Measurements from ENCODE around the gene PXDN. TPM values are rescaled to one million over a fixed set of nuclear protein-coding genes. Genes with fewer than 3 reads are reported as not detected.

Gene PXDN
- total and polyA plus RNA-seq, 2 of the 4 experiments (the other 2 are of a cell fraction), result 153 to 332 TPM

DNA sequence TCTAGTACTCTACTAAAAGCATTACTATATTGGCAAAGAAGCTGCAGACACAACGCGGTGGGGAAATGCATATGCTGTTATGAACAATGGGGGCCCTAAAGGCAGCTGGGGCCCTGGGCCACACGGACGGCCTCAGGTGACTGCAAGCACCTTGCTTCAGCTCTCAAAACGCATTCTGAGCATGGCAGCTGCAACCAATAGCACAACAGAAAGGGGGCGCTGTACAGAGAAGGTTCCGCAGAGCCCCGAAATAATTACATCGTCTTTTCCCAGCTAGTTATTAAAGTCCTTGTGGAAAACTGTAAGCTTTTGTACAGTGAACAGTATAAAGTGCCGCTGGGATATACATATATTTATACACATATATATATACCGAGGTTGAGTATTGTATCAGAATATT is 45.3 kb upstream of the PXDN start:
- peak overlapping the region; percentile 33; the same call in 1 of the 2 replicates for H2AK5ac ChIP-seq (ENCODE audit: low read depth, low read length)
- no peak overlapping the region for H3K56ac ChIP-seq (ENCODE audit: extremely low read depth, insufficient read depth, low read length)
- no peak overlapping the region for H2AFZ ChIP-seq (replicated peaks; ENCODE audit: low read length, poor library complexity)
- peaks cover 7% of the 10 kb centered on the region for H3K4me1 ChIP-seq (ENCODE audit: control insufficient read depth, insufficient read depth, low read length)
- no TSS peak for BruUV-seq (replicated peaks)
- no peak overlapping the region for H2AK9ac ChIP-seq (replicated peaks; ENCODE audit: low read depth, low read length, poor library complexity)
- no peak overlapping the region for H3K23ac ChIP-seq (ENCODE audit: low read depth, low read length)
- H3K79me1 ChIP-seq (ENCODE audit: low read depth in 1 of 2, low read length in 2 of 2), result no peaks in the 10 kb centered on the region
- no peaks in the 10 kb centered on the region for H4K20me1 ChIP-seq (ENCODE audit: insufficient read depth, low read length)
- no peak overlapping the region for H3K27ac ChIP-seq (ENCODE audit: insufficient read depth, low read length)
- ChIA-PET CTCF (interaction anchor here (2.1 kb wide), 1 partner anchor 9 kb away, joined by 7 read pairs; no protein-coding TSS in a partner anchor), POLR2A (ENCODE audit: unreplicated experiment) (no interaction called here)
- no peak overlapping the region for H2BK120ac ChIP-seq (ENCODE audit: low read depth, low read length)
- H3K14ac ChIP-seq (replicated peaks; ENCODE audit: low read depth, low read length), result no peak overlapping the region
- H3K9ac ChIP-seq (ENCODE audit: low read depth, low read length), result no peak overlapping the region
- no peak for ATAC-seq (ENCODE audit: low read depth)
- H3K4me3 ChIP-seq (ENCODE audit: insufficient read depth, low read depth, low read length), result no peak overlapping the region
- TF ChIP-seq MAZ (IDR thresholded peaks at IDR 0.05; ENCODE audit: borderline replicate concordance, low read depth, low read length), result no peak
- TF ChIP-seq MAFK (IDR thresholded peaks at IDR 0.05; ENCODE audit: low read depth, low read length), result no peak
- TF ChIP-seq, protein P1, sequence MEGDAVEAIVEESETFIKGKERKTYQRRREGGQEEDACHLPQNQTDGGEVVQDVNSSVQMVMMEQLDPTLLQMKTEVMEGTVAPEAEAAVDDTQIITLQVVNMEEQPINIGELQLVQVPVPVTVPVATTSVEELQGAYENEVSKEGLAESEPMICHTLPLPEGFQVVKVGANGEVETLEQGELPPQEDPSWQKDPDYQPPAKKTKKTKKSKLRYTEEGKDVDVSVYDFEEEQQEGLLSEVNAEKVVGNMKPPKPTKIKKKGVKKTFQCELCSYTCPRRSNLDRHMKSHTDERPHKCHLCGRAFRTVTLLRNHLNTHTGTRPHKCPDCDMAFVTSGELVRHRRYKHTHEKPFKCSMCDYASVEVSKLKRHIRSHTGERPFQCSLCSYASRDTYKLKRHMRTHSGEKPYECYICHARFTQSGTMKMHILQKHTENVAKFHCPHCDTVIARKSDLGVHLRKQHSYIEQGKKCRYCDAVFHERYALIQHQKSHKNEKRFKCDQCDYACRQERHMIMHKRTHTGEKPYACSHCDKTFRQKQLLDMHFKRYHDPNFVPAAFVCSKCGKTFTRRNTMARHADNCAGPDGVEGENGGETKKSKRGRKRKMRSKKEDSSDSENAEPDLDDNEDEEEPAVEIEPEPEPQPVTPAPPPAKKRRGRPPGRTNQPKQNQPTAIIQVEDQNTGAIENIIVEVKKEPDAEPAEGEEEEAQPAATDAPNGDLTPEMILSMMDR (conservative IDR thresholded peaks at IDR 0.05; ENCODE audit: low read depth, low read length), result no peak
- TF ChIP-seq RFX5 (IDR thresholded peaks at IDR 0.05; ENCODE audit: low read depth, low read length), result no peak
- no peak for TF ChIP-seq FOS (IDR thresholded peaks at IDR 0.05; ENCODE audit: low read depth, low read length)
- no peak for TF ChIP-seq CHD1 (IDR thresholded peaks at IDR 0.05; ENCODE audit: low read depth, low read length)
- TF ChIP-seq, protein P2, sequence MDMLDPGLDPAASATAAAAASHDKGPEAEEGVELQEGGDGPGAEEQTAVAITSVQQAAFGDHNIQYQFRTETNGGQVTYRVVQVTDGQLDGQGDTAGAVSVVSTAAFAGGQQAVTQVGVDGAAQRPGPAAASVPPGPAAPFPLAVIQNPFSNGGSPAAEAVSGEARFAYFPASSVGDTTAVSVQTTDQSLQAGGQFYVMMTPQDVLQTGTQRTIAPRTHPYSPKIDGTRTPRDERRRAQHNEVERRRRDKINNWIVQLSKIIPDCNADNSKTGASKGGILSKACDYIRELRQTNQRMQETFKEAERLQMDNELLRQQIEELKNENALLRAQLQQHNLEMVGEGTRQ (IDR thresholded peaks at IDR 0.05; ENCODE audit: low read depth, low read length), result no peak
- TF ChIP-seq RAD21 (IDR thresholded peaks at IDR 0.05; ENCODE audit: low read length), result no peak
- no peak for TF ChIP-seq NFE2L2 (IDR thresholded peaks at IDR 0.05; ENCODE audit: low read depth, low read length)
- TF ChIP-seq, protein P3, sequence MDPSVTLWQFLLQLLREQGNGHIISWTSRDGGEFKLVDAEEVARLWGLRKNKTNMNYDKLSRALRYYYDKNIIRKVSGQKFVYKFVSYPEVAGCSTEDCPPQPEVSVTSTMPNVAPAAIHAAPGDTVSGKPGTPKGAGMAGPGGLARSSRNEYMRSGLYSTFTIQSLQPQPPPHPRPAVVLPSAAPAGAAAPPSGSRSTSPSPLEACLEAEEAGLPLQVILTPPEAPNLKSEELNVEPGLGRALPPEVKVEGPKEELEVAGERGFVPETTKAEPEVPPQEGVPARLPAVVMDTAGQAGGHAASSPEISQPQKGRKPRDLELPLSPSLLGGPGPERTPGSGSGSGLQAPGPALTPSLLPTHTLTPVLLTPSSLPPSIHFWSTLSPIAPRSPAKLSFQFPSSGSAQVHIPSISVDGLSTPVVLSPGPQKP (IDR thresholded peaks at IDR 0.05; ENCODE audit: borderline replicate concordance, low read depth, low read length), result no peak
- TF ChIP-seq CEBPB (IDR thresholded peaks at IDR 0.05; ENCODE audit: low read depth, low read length), result no peak
- TF ChIP-seq BHLHE40 (IDR thresholded peaks at IDR 0.05; ENCODE audit: low read depth, low read length), result no peak
- TF ChIP-seq SMC3 (IDR thresholded peaks at IDR 0.05; ENCODE audit: low read depth, low read length), result no peak
- TF ChIP-seq MXI1 (IDR thresholded peaks at IDR 0.05; ENCODE audit: borderline replicate concordance, low read depth, low read length), result no peak
- no peak for TF ChIP-seq POLR2A (IDR thresholded peaks at IDR 0.05; ENCODE audit: low read depth, low read length)
- no peak for TF ChIP-seq RCOR1 (IDR thresholded peaks at IDR 0.05; ENCODE audit: insufficient replicate concordance, low read length)
- H4K91ac ChIP-seq (ENCODE audit: insufficient read depth, low read depth, low read length), result no peak overlapping the region
- DNase-seq, result no peak
- no peak overlapping the region for H3K4me2 ChIP-seq (ENCODE audit: low read depth, low read length)
- no peaks in the 10 kb centered on the region for H3K9me3 ChIP-seq (ENCODE audit: control insufficient read depth, insufficient read depth, low read length)
- WGBS, 2 experiments (ENCODE audit: extremely low coverage in 2 of 2, insufficient read length in 1 of 2), result 100% methylated on average over 3 of the region's 11 CpGs; no CpG with 5 or more reads in 1 of the 2 experiments
- dilution Hi-C loops (cut with HindIII; ENCODE audit: low sequenced_read_pairs, unreplicated experiment), result no loop called here
- intact Hi-C loops (cut with micrococcal nuclease), result loop anchor here (2.0 kb wide), 1 partner anchor 27 kb away; no protein-coding TSS in a partner anchor
- 0 out of 2 replicates have a peak, but pooled peaks cover 3% of the 10 kb centered on the region for H3K9me1 ChIP-seq (ENCODE audit: insufficient read depth, low read length)
- H3K36me3 ChIP-seq (ENCODE audit: control insufficient read depth, insufficient read depth, low read length), result no peaks in the 10 kb centered on the region
- no peak overlapping the region; the same call in 1 of the 2 replicates for H2BK20ac ChIP-seq (ENCODE audit: low read depth, low read length)
- H3K27me3 ChIP-seq (ENCODE audit: control insufficient read depth, insufficient read depth, low read length), result no peaks in the 10 kb centered on the region
- H2BK15ac ChIP-seq (ENCODE audit: low read depth, low read length), result no peak overlapping the region
- no peak overlapping the region for H3K18ac ChIP-seq (ENCODE audit: low read depth, low read length)
- no peak overlapping the region for H4K5ac ChIP-seq (ENCODE audit: low read depth, low read length)
- H2BK5ac ChIP-seq (ENCODE audit: low read depth, low read length, poor library complexity, severe bottlenecking), result no peak overlapping the region
- no peak overlapping the region for H3K4ac ChIP-seq (ENCODE audit: low read depth, low read length)
- H4K8ac ChIP-seq (ENCODE audit: low read depth in 2 of 2, low read length in 2 of 2), result no peak overlapping the region
- in situ Hi-C loops (cut with MboI; ENCODE audit: low sequenced_read_pairs), result no loop called here
